HG03354 (cell line): ENCODE data around the gene GLIS2.

Experiments used
- ATAC-seq: cut with Tn5 transposase; IDR thresholded peaks from one replicate; pipeline ENCODE4 v1.9.1; 2021; ENCODE audit warnings: mild to moderate bottlenecking; ENCODE audit not compliant: unreplicated experiment, poor library complexity, severe bottlenecking

Gene GLIS2

DNA sequence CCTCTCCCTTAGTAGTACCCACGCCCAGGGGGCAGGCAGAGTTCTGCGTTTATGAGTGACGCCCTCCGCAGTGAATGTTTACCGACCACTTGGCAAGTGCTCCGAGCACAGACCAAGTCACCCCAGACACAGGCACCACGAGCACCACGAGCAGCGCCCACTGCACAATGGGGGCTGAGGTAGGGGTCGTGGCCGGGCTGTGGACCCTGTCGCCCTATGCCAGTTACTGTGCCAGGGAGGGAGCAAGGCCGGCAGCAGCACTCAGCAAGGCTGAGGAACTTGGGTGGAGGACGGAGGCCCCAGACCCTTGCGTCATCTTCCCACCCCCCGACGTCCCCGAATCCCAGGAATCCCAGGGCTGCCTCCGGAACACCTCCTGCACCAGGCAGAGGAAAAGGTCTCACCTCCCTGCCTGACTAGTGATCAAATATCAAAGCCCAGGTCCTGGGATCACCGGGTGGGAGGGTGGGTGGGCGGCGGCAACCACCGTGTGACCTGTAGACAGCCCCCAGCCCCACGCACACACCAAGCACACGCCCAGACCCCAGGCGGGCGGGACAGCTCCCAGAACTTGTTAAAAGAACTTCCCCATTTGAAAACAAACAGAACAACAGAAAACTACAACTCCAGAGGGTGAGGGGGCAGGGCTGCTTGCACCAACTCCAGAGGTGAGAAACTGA lies 61.2 kb downstream of the GLIS2 start:
- ATAC-seq, result no peak

DNA sequence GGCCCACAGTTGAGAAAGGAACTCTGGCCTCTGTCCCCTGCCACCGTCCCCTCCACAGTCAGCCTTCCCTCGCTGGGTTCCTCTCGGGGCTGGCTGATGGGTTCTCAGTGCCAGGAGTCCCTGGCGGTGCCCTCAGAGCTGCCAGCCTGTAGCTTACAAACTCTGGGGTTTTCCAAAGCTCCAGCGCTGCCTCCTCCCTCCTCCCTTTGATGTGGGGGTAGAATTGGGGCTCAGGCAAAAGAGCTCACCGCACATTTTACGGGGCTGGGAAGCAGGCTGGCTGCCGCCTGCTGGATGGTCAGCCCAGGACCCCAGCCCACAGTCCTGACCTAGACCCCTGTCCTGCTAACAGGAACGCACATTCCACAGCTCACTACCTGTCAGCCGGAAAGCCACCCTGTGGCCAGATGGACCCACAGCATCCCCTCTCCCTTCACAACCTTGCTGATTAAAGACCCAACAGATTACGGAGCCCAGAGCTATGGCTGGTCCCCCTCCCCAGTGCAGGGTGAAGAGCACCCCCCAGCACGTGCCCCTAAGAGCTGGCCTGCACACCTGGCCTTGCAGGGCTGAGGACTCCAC lies 61.8 kb downstream of the GLIS2 start:
- no peak for ATAC-seq

DNA sequence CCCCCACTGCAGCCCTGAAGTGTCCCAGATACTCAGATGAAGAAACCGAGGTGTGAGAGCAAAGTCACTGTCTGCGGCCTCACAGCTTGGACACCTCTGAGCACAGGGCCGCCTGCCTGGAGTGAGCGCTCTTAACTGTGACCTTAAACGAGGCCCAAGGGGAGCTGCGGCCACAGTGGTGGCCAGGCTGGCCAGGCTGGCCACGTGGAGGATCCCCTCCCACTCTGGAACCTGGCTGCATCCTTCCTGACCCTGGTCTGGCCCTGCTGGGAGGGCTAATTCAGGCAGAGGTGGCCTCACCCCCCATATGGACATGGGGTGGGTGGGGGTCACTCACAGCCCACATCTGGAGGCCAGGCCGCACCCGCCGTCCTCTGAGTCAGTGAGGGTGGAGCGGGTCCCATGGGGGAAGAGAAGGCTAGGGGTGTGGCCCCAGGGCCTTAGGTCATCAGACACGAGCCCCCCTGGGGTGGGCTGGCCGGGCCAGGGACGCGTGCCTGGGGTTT lies 62.3 kb downstream of the GLIS2 start:
- no peak for ATAC-seq

DNA sequence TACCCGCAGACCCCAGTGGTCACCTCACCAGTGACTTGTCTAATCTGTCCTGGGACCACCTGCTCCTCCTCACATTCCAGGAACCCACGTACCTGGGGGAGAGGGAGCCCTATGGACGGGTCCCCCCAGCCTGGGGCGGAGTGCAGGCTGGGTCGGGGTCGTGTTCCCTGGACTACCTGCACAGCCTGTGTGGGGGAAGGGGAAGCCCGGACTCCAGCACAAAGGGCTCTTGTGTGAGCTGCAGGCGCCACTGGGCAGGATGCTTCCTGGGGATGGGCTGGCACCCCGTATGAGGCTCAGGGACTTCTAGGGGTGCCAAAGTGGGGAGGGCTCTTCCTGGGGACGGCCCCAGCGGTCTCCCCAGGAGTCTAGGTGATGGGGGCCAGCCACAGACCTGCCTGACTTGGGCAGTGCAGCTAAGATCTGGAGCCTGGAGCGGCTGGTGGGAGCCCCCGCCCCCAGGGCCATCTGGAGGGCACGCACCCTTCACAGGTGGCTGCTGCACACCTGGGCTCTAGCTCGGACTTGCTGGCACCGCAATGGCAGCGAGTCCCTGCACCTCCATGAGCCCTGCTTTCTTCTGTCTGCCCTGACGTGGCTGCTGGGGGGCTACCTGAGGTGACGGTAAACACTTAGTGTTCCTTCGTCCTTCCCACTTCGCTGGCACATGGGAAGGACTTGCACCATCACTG lies 63.3 kb downstream of the GLIS2 start:
- no peak for ATAC-seq

DNA sequence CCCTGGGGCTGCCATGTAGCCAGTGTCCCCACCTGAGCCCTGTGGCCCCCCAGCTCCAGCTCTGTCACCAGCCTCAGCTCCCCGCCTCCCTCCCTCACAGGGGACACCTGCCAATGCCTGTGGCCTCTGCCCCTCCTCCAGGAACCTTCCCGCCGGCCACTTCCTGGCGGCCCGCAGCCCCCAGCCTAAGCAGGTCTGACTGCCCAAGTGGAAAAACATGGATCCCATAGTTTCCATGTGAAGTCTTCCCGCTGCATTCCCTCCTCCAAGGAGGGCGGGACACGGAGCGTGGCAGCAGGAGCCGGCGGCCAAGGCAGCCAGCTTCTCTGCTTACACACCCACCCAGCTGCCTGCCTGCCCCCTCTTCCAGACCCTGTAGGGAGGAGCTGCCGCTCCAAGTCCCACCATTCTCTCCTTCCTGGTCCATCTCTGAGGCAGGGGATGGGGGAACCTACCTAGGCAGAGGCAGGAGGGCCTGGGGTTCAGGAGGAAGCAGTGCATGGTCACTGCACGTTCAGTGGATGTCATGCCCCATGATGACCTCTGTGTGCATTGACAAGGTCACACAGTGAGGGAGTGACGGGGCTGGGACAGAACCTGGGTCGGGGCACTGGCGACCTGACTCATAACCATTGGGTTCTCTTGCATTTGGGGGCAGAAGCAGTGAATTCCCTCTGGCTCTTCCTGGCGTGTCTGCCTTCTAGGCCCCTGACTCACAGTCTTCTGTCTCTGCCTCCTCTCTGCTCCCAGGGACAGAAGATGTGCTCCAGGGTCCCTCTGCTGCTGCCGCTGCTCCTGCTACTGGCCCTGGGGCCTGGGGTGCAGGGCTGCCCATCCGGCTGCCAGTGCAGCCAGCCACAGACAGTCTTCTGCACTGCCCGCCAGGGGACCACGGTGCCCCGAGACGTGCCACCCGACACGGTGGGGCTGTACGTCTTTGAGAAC lies 64.5 kb downstream of the GLIS2 start:
- ATAC-seq, result no peak

DNA sequence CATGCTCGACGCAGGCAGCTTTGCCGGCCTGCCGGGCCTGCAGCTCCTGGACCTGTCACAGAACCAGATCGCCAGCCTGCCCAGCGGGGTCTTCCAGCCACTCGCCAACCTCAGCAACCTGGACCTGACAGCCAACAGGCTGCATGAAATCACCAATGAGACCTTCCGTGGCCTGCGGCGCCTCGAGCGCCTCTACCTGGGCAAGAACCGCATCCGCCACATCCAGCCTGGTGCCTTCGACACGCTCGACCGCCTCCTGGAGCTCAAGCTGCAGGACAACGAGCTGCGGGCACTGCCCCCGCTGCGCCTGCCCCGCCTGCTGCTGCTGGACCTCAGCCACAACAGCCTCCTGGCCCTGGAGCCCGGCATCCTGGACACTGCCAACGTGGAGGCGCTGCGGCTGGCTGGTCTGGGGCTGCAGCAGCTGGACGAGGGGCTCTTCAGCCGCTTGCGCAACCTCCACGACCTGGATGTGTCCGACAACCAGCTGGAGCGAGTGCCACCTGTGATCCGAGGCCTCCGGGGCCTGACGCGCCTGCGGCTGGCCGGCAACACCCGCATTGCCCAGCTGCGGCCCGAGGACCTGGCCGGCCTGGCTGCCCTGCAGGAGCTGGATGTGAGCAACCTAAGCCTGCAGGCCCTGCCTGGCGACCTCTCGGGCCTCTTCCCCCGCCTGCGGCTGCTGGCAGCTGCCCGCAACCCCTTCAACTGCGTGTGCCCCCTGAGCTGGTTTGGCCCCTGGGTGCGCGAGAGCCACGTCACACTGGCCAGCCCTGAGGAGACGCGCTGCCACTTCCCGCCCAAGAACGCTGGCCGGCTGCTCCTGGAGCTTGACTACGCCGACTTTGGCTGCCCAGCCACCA lies 65.4 kb downstream of the GLIS2 start:
- no peak for ATAC-seq

DNA sequence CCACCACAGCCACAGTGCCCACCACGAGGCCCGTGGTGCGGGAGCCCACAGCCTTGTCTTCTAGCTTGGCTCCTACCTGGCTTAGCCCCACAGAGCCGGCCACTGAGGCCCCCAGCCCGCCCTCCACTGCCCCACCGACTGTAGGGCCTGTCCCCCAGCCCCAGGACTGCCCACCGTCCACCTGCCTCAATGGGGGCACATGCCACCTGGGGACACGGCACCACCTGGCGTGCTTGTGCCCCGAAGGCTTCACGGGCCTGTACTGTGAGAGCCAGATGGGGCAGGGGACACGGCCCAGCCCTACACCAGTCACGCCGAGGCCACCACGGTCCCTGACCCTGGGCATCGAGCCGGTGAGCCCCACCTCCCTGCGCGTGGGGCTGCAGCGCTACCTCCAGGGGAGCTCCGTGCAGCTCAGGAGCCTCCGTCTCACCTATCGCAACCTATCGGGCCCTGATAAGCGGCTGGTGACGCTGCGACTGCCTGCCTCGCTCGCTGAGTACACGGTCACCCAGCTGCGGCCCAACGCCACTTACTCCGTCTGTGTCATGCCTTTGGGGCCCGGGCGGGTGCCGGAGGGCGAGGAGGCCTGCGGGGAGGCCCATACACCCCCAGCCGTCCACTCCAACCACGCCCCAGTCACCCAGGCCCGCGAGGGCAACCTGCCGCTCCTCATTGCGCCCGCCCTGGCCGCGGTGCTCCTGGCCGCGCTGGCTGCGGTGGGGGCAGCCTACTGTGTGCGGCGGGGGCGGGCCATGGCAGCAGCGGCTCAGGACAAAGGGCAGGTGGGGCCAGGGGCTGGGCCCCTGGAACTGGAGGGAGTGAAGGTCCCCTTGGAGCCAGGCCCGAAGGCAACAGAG lies 66.3 kb downstream of the GLIS2 start:
- no peak for ATAC-seq

DNA sequence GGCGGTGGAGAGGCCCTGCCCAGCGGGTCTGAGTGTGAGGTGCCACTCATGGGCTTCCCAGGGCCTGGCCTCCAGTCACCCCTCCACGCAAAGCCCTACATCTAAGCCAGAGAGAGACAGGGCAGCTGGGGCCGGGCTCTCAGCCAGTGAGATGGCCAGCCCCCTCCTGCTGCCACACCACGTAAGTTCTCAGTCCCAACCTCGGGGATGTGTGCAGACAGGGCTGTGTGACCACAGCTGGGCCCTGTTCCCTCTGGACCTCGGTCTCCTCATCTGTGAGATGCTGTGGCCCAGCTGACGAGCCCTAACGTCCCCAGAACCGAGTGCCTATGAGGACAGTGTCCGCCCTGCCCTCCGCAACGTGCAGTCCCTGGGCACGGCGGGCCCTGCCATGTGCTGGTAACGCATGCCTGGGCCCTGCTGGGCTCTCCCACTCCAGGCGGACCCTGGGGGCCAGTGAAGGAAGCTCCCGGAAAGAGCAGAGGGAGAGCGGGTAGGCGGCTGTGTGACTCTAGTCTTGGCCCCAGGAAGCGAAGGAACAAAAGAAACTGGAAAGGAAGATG lies 67.0 kb downstream of the GLIS2 start:
- ATAC-seq, result no peak

DNA sequence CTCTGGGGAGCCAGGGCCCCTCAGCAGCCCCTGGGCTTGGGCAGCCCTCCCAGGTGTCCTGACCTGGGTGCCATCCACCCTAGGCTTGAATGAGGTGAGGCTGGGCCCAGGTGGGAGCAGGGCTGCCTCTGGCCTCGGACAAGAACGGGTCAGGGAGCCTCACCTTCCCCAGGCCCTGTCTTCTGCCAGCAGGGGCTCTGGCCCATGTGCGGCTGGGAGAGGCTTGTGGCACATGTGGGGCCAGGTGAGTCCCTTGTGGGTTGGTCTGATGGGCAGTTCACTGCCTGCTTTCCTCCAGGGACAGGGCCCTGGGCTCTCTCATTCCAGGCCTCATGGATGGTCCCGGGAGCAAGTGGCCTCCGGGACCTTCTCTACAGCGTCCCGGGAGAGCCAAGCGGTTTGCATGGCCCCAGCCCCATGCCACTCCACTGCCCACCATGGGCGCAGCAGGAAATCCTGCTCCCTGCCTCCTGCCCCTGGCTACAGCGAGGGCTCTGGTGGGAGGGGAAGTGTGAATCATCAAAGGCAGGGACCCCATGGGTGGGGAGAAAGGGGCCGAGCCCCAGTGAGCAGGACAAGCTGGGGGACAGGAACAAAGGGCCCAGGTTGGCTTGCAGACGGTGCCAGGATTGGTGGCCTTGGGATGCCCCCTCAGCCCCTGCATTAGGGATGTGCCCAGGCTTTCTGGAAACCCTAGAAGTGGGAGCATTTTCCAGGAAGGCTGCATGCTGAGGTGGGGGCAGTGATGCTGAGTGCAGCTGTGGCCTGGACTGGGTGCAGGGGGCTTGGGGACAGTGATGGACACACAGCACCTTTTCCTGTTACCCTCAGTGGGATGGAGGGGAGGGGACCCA lies 68.0 kb downstream of the GLIS2 start:
- ATAC-seq, result no peak

DNA sequence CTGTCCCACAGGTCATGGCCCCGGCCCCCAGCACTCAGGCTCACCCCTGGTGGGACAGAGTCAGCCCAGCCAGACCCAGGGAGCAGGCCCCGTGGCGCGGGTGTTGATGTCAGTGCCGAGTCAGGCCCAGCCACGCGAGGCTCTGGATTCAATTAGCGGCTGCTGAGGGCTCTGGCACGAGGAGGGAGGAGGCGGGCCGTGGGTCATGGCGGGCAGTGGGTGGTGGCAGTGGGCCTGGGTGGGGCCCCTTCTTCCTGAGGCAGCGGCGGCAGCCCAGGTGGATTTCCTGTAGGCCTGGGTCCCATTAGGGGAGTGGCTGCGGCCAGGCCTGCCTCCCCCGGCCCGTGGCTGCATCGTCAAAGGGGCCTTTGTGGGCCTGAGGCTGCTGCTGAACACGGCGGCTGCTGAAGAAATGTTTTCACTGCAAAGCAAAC lies 68.7 kb downstream of the GLIS2 start:
- ATAC-seq, result no peak

DNA sequence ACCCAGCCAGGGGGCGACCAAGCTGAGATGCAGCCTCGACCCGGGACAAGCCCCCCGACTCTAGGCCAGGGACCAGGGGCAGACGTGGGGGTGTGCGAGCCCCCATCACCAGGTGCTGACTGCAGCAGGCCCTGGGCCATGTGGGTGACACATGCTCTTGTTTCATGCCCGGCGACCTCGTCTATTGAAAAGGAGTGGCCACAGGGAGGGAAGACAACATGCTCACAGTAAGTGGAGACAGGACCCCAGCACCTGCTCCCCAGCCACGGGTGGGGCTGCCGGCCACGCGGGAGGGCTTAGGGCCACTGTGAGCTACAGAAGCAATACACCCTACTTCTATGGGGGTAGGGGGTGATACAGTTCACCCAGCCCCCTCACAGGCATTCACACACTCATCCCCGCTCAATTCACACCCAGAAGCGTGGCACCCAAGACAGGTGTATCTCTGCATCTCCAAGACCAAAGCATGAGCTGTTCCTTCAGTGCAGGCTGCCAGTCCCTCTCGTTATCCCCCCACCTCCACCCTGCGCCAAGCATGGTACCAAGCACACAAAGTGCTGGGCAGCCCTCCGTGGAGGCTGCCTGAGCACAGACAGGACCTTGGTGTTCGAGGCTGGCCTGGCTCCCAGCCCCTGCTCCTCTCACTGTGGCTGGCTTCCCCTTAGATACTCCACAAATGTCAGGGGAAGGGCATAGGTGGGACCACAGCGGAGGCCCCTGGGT lies 69.4 kb downstream of the GLIS2 start:
- ATAC-seq, result no peak

DNA sequence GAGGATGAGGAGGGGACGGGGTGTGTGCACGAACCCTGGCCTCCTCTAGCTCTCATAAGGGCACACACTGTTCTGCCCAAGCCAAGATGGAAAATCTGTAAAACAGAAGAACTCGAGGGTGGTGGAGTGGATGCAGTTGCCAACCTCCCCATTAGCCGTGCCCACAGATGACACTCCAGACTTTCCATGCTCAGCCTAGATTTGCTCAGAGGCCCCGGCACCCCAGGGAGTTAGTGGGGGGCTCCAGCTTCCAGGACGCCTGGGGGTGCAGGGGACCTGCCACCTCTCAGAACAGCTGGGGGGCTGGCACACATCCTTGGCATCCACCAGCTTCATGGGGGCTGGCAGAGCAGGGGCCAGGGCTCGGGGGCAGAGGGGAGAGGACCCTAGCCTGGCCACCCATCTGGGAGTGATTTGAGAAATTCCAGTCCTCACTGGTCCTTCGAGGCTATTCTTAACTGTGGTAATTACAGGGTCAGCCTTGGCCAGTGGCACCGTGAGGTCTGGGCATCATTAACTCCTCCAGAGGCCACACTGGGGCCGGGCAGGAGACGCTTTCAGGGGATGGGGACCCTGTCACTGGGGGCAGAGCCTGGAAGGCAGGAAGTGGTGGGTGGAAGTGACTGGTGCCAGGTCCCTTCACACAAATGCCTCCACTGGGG lies 70.1 kb downstream of the GLIS2 start:
- ATAC-seq, result no peak

DNA sequence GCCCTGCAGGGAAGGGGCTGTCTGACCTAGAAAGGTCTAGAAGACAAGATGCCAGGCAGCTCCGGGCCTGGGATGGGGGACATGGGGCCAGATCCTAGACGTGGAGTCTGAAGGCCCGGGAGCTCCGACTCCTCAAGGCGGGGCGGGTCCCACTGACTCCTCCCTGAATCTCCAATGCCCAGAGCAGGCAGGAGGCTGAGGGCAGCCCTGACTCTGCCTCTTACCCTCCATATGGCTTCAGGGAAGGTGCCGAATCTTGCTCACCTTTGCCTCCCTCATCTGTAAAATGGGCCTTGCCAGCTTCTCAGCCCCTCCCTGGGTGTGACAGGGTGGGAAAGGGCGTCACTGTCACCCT lies 70.6 kb downstream of the GLIS2 start:
- ATAC-seq, result no peak

DNA sequence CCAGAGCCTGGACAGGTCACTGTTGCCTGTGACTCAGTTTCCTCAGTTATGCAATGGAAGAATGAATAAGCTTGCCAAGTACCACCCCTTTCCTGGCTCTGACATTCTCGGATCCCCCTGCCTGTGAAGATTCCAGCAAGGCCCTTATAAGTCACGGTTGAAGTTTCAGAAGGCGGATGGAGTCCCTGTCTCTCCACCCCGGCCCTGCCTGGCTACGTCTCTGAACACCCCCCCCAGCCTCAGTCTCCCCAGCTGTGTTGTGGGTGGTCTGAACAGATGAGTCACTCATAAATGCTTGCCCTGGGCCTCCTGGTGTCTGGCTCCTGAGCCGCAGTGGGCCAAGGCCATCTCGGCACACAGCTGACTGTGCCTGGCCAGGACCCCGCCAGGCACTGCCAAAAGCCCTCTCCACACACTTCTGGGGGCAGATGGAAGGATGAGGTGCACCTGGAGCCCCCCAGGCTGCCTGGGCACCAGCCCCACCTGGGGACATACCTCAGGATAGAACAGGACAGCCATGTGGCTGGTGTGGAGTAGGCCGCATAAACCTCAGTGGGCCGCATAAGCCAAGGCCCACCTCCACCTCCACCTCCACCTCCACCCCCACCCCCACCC lies 71.2 kb downstream of the GLIS2 start:
- ATAC-seq, result no peak

DNA sequence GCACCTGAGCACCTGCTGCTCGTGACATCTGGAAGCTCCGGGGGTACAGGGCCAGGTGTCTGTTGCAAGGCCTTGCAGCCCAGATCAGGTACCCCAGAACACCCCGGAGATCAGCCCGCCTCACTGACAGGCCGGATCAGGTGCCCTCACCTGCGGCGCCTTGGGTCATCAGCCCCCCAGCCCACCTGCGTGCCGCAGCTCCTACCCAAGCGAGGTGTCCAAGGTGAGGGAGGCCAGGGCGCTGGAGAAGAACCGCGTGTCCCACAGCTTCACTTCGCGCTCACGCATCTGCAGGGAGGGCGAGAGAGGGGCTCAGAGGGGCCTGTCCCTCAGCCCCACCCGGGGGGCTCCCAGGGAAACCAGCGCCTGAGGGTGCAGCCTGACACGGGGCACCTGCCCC lies 71.9 kb downstream of the GLIS2 start:
- no peak for ATAC-seq
